HFFc6 (cell line): ENCODE results near the gene KCNIP4. TPM values are rescaled to one million over a fixed set of nuclear protein-coding genes. Genes with fewer than 3 reads are reported as not detected.

Experiments used
- DNase-seq: peaks from one replicate; pipeline ENCODE4 v3.0.0-alpha.2; 2018
- H3K27ac Mint-ChIP-seq: 2 replicates; pipeline ENCODE4 v1.8.0; 2020; ENCODE audit warnings: mild to moderate bottlenecking, mixed read lengths
- H3K27me3 Mint-ChIP-seq: 2 replicates; pipeline ENCODE4 v1.8.0; 2021; ENCODE audit warnings: mild to moderate bottlenecking, moderate library complexity, mixed read lengths; ENCODE audit not compliant: insufficient read depth
- H3K36me3 Mint-ChIP-seq: 2 replicates; pipeline ENCODE4 v1.8.0; 2021; ENCODE audit warnings: low read depth, mixed read lengths
- H3K4me1 Mint-ChIP-seq: 2 replicates; pipeline ENCODE4 v1.8.0; 2020; ENCODE audit warnings: low read depth, mixed read lengths
- H3K4me3 Mint-ChIP-seq: 2 replicates; pipeline ENCODE4 v1.8.0; 2020; ENCODE audit warnings: mild to moderate bottlenecking, moderate library complexity, mixed read lengths
- H3K9me3 Mint-ChIP-seq: 2 replicates; pipeline ENCODE4 v1.8.0; 2020; ENCODE audit warnings: mild to moderate bottlenecking, mixed read lengths
- total RNA-seq, 6 experiments: library from RNA; stranded (reverse); fragmentation: NEBNext Ultra II Directional; extraction: Animal tissue kit (Norgen Biotek cat#: 25700); gene quantifications; 2 replicates in 1 of 6; 3 replicates in 5 of 6; pipeline ENCODE4 v1.2.3, GENCODE V29; 2021
- TF ChIP-seq, protein P1 (sequence below): fragments of 200-600 bp; sonication (generic); IDR thresholded peaks from 2 replicates; pipeline ENCODE4 v1.5.0; 2021; ENCODE audit warnings: antibody characterized with exemption, mild to moderate bottlenecking

Gene KCNIP4
- total RNA-seq, 6 experiments from 2014 or later: not detected

DNA sequence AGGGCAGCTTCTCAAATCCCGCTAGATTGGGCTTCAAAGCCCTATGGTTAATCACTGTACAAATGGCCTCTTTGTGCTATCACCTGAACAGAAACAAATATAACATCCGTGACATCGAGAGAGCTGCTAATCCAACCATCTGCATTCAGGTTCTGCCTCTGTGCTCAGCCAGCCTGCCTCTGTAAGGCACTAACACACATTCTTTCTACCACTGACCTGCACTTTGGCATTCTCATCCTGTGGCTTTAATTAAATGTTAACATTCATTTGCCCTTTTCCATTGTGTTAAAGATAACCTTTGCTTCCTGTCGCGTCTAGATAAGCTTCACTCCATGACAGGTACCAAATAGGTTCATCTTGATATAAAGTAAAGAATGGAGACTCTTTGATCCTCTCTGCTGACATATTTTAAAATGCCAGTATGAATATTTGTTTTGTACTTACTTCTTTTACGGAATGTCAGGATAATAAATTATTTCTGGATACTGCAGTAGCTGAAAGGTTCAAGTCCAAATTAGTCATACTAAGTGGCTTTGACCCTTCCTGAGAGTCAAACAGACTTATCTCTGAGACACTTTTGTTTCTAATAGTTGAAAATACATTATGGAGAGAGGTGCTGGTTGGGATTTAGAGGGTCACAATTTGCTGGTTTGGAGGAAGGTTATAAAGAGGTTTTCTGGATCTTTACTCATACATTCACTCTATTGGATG is 742.6 kb downstream of the KCNIP4 start:
- TF ChIP-seq, protein P1, sequence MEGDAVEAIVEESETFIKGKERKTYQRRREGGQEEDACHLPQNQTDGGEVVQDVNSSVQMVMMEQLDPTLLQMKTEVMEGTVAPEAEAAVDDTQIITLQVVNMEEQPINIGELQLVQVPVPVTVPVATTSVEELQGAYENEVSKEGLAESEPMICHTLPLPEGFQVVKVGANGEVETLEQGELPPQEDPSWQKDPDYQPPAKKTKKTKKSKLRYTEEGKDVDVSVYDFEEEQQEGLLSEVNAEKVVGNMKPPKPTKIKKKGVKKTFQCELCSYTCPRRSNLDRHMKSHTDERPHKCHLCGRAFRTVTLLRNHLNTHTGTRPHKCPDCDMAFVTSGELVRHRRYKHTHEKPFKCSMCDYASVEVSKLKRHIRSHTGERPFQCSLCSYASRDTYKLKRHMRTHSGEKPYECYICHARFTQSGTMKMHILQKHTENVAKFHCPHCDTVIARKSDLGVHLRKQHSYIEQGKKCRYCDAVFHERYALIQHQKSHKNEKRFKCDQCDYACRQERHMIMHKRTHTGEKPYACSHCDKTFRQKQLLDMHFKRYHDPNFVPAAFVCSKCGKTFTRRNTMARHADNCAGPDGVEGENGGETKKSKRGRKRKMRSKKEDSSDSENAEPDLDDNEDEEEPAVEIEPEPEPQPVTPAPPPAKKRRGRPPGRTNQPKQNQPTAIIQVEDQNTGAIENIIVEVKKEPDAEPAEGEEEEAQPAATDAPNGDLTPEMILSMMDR: no peak
- DNase-seq: no peak
- Mint-ChIP-seq H3K27me3 (no peaks in the 10 kb centered on the region; the same call in 1 of the 2 replicates), H3K27ac (no peak overlapping the region), H3K36me3 (no peaks in the 10 kb centered on the region; the same call in 1 of the 2 replicates), H3K4me1 (no peaks in the 10 kb centered on the region), H3K4me3 (no peak overlapping the region), H3K9me3 (peaks cover 41% of the 10 kb centered on the region)

DNA sequence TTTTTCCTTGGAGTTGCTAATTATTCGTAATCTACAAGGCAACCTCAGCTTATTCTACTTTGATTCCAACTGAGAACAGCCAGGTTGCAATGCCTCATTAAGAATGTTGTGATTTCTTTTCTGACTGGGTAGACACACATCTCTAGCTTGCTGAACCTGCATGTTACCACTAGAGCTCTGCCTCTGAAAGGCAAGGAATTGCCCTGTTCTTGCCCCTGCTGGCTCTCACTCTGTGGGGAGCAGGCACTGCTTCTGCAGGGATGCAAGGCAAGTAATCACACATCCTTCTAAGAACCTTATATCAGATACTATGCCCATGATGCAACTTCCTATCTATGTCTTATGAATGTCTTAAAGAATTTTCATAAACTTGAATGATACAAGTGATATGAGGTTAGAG is 745.2 kb downstream of the KCNIP4 start:
- Mint-ChIP-seq H3K27me3 (no peaks in the 10 kb centered on the region; the same call in 1 of the 2 replicates), H3K36me3 (no peaks in the 10 kb centered on the region), H3K4me1 (no peaks in the 10 kb centered on the region), H3K4me3 (no peak overlapping the region), H3K27ac (no peak overlapping the region), H3K9me3 (peaks cover 52% of the 10 kb centered on the region)
- no peak for DNase-seq
- TF ChIP-seq, protein P1: no peak

DNA sequence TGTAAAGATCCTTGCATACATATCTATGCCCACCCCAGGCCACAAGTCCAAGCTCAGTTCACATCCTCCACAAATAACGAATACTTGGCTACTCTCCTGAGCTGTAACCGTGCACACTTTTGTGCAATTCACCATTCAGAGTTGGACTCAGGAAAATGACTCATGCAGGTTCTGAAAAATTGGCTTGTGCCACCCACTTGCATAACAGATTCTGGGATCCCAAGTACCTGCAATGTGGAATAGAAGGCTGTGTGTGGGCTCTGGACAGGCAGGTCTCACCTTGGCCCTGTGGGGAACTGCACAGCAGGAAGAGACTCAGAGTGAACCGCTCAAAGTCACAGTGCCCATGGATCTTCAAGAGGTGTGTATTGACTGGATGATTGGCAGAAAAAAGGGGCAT is 745.6 kb downstream of the KCNIP4 start:
- DNase-seq: no peak
- TF ChIP-seq, protein P1: no peak
- Mint-ChIP-seq H3K9me3 (peaks cover 53% of the 10 kb centered on the region), H3K27ac (no peak overlapping the region), H3K4me3 (no peak overlapping the region), H3K4me1 (no peaks in the 10 kb centered on the region), H3K27me3 (no peaks in the 10 kb centered on the region; the same call in 1 of the 2 replicates), H3K36me3 (no peaks in the 10 kb centered on the region)

DNA sequence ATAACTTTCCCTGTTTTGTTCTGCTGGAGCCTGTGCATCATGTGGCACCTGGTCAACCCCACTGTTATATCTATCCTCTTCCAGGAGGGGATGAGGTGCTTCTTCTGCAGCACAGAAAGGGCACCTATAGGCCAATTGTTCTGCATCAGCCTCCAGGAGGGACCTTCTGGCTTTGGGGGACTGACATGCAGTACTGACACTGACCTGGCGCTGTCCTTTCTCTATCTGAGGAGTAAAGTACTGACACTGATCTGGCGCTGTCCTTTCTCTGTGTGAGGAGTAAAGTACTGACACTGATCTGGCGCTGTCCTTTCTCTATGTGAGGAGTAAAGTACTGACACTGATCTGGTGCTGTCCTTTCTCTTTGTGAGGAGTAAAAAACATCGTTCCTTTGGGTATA is 749.9 kb downstream of the KCNIP4 start:
- TF ChIP-seq, protein P1: no peak
- no peaks in the 10 kb centered on the region for H3K36me3 Mint-ChIP-seq
- H3K9me3 Mint-ChIP-seq: peaks cover 55% of the 10 kb centered on the region
- no peaks in the 10 kb centered on the region; the same call in 1 of the 2 replicates for H3K27me3 Mint-ChIP-seq
- H3K4me3 Mint-ChIP-seq: no peak overlapping the region
- DNase-seq: no peak
- H3K4me1 Mint-ChIP-seq: no peaks in the 10 kb centered on the region
- H3K27ac Mint-ChIP-seq: no peak overlapping the region

DNA sequence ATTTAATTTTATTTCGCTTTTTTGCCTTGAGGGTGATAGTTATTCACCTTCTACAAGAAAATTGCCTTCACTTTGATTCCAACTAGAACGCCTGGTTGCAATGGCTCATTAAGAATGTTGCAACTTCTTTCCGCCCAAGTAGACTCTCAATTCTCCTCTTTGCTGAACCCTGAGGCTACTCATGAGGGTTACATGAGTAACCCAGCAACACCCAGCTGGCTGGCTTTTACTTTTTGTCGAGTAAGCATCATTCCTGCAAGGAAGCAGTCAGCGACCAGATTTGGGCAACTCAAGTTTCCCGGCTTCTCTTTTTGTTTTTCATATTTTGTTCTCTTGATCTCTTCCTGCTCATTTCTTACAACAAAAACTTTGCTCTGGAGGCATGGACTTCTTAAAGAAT is 752.9 kb downstream of the KCNIP4 start:
- DNase-seq: no peak
- H3K36me3 Mint-ChIP-seq: no peaks in the 10 kb centered on the region
- H3K27me3 Mint-ChIP-seq: no peaks in the 10 kb centered on the region
- no peaks in the 10 kb centered on the region for H3K4me1 Mint-ChIP-seq
- peaks cover 30% of the 10 kb centered on the region for H3K9me3 Mint-ChIP-seq
- no peak overlapping the region for H3K4me3 Mint-ChIP-seq
- TF ChIP-seq, protein P1: no peak
- H3K27ac Mint-ChIP-seq: no peak overlapping the region
